WTC11 (cell line): ENCODE data around the gene BAIAP3. TPM values are rescaled to one million over a fixed set of nuclear protein-coding genes. Genes with fewer than 3 reads are reported as not detected.
A peak's percentile ranks its signal among the peaks of the same experiment; 100 is the strongest.

ENCODE experiments used
- AFF4 ChIP-seq: sonication (generic); formaldehyde crosslinking; IDR thresholded peaks from 2 replicates; pipeline ENCODE4 v1.8.1; 2023; ENCODE audit warnings: mild to moderate bottlenecking, missing genetic modification reagents, borderline replicate concordance
- ATF3 ChIP-seq: sonication (generic); formaldehyde crosslinking; conservative IDR thresholded peaks from 2 replicates; pipeline ENCODE4 v1.8.1; 2022; ENCODE audit warnings: mild to moderate bottlenecking, missing genetic modification reagents
- CREB1 ChIP-seq: sonication (generic); formaldehyde crosslinking; IDR thresholded peaks from 2 replicates; pipeline ENCODE4 v1.8.0; 2023; ENCODE audit warnings: mild to moderate bottlenecking, missing genetic modification reagents
- E2F4 ChIP-seq: sonication (generic); formaldehyde crosslinking; IDR thresholded peaks from 2 replicates; pipeline ENCODE4 v1.8.1; 2022; ENCODE audit warnings: low read depth, mild to moderate bottlenecking, moderate library complexity, missing genetic modification reagents, borderline replicate concordance
- ERG ChIP-seq: fragments of 250-450 bp; sonication (Bioruptor Pico); IDR thresholded peaks from 2 replicates; pipeline ENCODE4 v1.8.0; 2021; ENCODE audit warnings: mild to moderate bottlenecking
- ETV6 ChIP-seq: sonication (generic); formaldehyde crosslinking; IDR thresholded peaks from 2 replicates; pipeline ENCODE4 v1.8.1; 2022; ENCODE audit warnings: mild to moderate bottlenecking, missing genetic modification reagents
- HMGXB4 ChIP-seq: sonication (generic); formaldehyde crosslinking; IDR thresholded peaks from 2 replicates; pipeline ENCODE4 v1.8.1; 2023; ENCODE audit warnings: mild to moderate bottlenecking, moderate library complexity, missing genetic modification reagents
- IRF1 ChIP-seq: sonication (generic); formaldehyde crosslinking; IDR thresholded peaks from 2 replicates; pipeline ENCODE4 v1.8.0; 2023; ENCODE audit warnings: missing genetic modification reagents
- NFE2L1 ChIP-seq: sonication (generic); formaldehyde crosslinking; IDR thresholded peaks from 2 replicates; pipeline ENCODE4 v1.8.1; 2023; ENCODE audit warnings: missing genetic modification reagents
- STAT6 ChIP-seq: sonication (generic); formaldehyde crosslinking; conservative IDR thresholded peaks from 2 replicates; pipeline ENCODE4 v1.8.1; 2023; ENCODE audit warnings: mild to moderate bottlenecking, low read depth, missing genetic modification reagents, moderate library complexity
- TEAD1 ChIP-seq: sonication (generic); formaldehyde crosslinking; IDR thresholded peaks from 2 replicates; pipeline ENCODE4 v1.8.0; 2022; ENCODE audit warnings: mild to moderate bottlenecking, missing genetic modification reagents
- USF2 ChIP-seq: sonication (generic); formaldehyde crosslinking; IDR thresholded peaks from 2 replicates; pipeline ENCODE4 v1.8.1; 2023; ENCODE audit warnings: mild to moderate bottlenecking, missing genetic modification reagents, moderate library complexity
- ZBTB43 ChIP-seq: sonication (generic); formaldehyde crosslinking; IDR thresholded peaks from 2 replicates; pipeline ENCODE4 v1.8.1; 2023; ENCODE audit warnings: mild to moderate bottlenecking, missing genetic modification reagents
- ZNF138 ChIP-seq: sonication (generic); formaldehyde crosslinking; conservative IDR thresholded peaks from 2 replicates; pipeline ENCODE4 v1.8.1; 2022; ENCODE audit warnings: mild to moderate bottlenecking, moderate library complexity, missing genetic modification reagents
- ZNF232 ChIP-seq: sonication (generic); formaldehyde crosslinking; IDR thresholded peaks from 2 replicates; pipeline ENCODE4 v1.8.0; 2022; ENCODE audit warnings: mild to moderate bottlenecking, missing genetic modification reagents
- ZNF317 ChIP-seq: sonication (generic); formaldehyde crosslinking; IDR thresholded peaks from 2 replicates; pipeline ENCODE4 v1.8.1; 2023; ENCODE audit warnings: low read depth, mild to moderate bottlenecking, moderate library complexity, missing genetic modification reagents, borderline replicate concordance
- ZNF416 ChIP-seq: fragments of 250-450 bp; sonication (Bioruptor Pico); IDR thresholded peaks from 2 replicates; pipeline ENCODE4 v1.9.0; 2021; ENCODE audit warnings: mild to moderate bottlenecking, inconsistent platforms
- ZNF423 ChIP-seq: fragments of 250-450 bp; sonication (Bioruptor Pico); IDR thresholded peaks from 2 replicates; pipeline ENCODE4 v2.1.2; 2022; ENCODE audit warnings: mild to moderate bottlenecking, moderate library complexity
- ZNF532 ChIP-seq: fragments of 250-450 bp; sonication (Bioruptor Pico); IDR thresholded peaks from 2 replicates; pipeline ENCODE4 v1.9.0; 2021; ENCODE audit warnings: mild to moderate bottlenecking, borderline replicate concordance
- total RNA-seq: library from RNA; stranded (reverse); gene quantifications from 3 replicates; pipeline ENCODE4 v1.2.3, GENCODE V29; 2021

Gene BAIAP3
- total RNA-seq, 1 experiment from 2014 or later, result 18.8 TPM

GRCh38 chr16:1300664-1301476 is 32.6 kb upstream of the BAIAP3 start (continued):
- TF ChIP-seq STAT6 (CRISPR knock-in tag) (no peak), IRF1 (no peak), ZBTB43 (no peak), USF2 (CRISPR knock-in tag) (no peak), ZNF416 (CRISPR knock-in tag) (no peak), ZNF232 (no peak), ZNF317 (CRISPR knock-in tag) (no peak), TEAD1 (CRISPR knock-in tag) (no peak), AFF4 (CRISPR knock-in tag) (no peak), CREB1 (no peak), NFE2L1 (CRISPR knock-in tag) (no peak), ZNF532 (CRISPR knock-in tag) (no peak), ZNF138 (CRISPR knock-in tag) (no peak), HMGXB4 (CRISPR knock-in tag) (peak; percentile 83), ERG (CRISPR knock-in tag) (no peak), ZNF423 (CRISPR knock-in tag) (peak; percentile 76), ETV6 (CRISPR knock-in tag) (no peak), ATF3 (CRISPR knock-in tag) (no peak), E2F4 (CRISPR knock-in tag) (no peak)
